Embryonic facial prominence (tissue), 1 donor: ENCODE measurements around the gene POLE2.
"Not testable (repeated sequence)": the region's sequence is repeated elsewhere in the genome, so short reads cannot be mapped to it uniquely, and the experiment has no call there.

ENCODE experiments used
- DNase-seq: peaks from one replicate; pipeline ENCODE4 v3.0.0-alpha.2; 2016; ENCODE audit errors: extremely low spot score

The POLE2 gene, protein sequence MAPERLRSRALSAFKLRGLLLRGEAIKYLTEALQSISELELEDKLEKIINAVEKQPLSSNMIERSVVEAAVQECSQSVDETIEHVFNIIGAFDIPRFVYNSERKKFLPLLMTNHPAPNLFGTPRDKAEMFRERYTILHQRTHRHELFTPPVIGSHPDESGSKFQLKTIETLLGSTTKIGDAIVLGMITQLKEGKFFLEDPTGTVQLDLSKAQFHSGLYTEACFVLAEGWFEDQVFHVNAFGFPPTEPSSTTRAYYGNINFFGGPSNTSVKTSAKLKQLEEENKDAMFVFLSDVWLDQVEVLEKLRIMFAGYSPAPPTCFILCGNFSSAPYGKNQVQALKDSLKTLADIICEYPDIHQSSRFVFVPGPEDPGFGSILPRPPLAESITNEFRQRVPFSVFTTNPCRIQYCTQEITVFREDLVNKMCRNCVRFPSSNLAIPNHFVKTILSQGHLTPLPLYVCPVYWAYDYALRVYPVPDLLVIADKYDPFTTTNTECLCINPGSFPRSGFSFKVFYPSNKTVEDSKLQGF

DNA sequence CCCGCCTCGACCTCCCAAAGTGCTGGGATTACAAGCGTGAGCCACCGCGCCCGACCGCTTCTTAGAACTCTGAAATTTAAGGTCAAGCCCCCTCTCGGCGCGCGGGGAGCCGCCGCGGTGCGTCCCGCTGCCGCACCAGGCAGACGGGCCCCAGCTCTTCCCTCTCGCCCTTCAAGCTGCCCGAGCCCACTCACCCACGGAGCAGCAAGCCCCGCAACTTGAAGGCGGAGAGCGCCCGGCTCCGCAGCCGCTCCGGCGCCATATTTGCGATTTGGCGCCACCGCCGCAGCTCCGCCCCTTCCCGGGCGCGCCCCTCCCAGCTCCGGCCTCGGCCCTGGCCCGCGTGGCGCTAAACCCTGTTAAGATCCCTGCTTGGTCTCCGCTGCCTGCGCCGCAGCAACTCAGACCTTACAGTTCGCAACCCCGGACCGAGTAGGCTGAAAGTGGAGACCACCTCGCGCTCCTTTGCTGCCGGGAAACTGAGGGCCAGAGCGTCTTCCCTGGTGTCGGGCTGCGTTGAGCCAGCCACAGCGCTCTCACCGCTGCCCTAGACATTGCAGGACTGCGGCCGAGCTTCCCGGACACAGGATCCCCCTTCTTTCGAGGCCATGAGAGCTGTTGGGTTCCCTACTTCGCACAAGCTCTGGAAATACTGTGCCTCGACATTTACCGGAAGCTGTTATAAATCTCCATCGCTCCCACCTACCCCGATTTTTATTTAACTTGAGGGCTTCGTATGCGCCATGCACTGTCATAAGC lies at the start of gene POLE2:
POLE2 (minus strand) TSS at position 273 of the 759 bp plus-strand sequence; CDS start at position 262, 11 bp downstream.
- peak; percentile 32 for DNase-seq

DNA sequence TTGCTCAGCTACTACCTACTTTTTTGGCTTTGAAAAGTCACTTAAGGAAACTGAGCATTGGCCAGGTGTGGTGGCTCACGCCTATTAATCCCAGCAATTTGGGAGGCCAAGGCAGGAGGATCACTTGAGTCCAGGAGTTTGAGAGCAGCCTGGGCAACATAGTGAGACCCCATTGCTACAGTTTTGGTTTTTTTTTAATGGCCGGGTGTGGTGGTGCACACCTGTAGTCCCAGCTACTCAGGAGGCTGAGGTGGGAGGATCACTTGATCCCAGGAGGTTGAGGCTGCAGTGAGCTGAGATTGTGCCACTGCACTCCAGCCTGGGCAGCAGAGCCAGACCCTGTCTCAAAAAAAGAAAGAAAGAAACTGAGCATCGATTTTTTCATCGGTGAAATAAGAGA lies 47.7 kb upstream of the POLE2 start:
- DNase-seq: not testable (repeated sequence)

DNA sequence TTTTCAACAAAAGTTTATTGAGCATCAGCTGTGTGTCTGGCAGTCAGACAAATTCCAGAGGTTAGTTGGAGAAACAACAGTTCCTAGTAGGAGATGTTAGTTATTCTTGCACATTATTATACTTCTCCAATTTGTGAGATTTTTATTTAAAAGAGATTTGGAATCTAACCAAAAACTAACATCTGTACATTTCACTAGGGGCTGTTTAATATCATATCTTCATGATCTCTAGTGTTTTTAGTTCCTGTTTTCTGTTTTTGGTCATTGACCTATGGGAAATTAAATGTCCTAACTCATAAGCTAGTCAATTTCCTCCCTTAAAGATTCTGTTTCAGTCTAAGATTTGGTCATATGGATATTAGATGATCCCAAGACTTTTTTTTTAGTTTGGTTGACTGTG lies 45.8 kb upstream of the POLE2 start:
- DNase-seq: no peak

DNA sequence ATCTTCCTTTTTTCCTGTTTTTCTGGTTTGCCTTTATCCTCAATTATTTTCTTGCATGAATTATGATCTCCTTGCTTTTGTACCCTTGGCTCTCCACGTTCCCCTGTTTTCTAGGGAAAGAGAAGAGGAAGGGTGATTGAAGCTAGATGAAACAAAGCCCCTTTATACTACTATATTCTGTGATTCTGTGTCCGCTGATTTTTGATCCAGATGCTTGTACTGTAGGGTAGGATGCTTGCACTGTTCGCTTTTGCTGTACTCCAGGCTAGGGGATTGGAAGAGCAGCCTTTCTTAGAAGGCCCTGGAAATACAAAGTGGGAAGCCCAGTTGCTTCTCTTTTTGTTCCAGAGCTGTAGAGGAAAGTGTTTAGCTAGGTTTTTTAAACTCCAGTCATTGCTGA lies 44.9 kb upstream of the POLE2 start:
- DNase-seq: no peak

DNA sequence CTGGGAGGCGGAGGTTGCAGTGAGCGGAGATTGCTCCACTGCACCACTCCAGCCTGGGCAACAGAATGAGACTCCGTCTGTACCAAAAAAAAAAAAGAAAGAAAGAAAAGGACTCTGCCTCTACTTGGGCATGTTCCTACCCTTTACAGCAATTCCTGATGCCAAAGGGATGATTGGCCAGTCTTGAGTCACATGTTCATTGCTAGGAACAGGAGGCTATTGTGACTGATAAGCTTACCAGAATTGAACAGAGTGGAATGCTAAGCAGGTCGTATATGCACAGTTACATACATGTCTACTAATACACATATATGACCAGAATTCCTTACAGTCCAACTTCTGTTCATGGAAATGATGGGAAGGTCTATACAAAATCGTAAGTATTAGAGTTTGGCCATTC lies 39.2 kb upstream of the POLE2 start:
- DNase-seq: no peak

DNA sequence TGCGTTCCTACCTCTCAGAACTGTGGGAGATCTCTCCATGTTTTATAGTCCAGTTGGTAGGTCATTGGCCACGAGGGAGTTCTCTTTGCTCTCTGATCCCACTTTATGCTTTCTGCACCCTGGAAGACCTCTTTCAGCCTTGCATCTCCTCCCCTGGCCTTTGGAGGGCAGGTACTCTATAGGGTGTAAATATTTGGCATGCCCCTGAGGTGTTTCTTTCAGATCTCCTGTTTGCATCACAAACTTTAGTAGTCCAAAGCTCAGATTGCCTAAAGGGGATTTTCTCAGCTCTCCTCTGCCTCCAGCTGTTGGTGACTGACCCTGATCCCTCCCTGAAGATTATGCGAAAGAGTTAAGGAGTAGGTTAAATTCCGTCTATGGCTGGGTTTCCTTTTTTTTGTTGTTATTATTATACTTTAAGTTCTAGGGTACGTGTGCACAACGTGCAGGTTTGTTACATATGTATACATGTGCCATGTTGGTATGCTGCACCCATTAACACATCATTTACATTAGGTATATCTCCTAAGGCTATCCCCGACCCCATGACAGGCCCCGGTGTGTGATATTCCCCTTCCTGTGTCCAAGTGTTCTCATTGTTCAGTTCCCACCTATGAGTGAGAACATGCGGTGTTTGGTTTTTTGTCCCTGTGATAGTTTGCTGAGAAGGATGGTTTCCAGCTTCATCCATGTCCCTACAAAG lies 33.9 kb upstream of the POLE2 start:
- not testable (repeated sequence) for DNase-seq

DNA sequence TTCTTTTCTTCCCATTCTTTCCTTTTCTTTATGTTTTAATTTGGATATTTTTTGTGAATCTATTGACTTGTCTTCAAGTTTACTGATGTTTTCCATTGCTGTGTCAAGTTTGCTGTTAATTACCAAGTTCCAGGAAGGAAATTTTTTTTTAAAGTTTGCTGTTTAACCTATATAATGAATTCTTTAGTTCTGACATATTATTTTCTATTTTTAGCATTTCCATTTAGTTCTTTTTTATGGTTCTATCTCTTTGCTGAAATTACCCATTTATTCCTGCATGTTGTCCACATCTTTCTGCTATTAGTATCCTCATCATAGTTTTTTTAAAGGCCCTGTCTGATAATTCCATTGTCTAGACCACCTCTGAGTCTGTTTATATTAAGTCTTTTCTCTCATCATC lies 32.7 kb upstream of the POLE2 start:
- DNase-seq: no peak

DNA sequence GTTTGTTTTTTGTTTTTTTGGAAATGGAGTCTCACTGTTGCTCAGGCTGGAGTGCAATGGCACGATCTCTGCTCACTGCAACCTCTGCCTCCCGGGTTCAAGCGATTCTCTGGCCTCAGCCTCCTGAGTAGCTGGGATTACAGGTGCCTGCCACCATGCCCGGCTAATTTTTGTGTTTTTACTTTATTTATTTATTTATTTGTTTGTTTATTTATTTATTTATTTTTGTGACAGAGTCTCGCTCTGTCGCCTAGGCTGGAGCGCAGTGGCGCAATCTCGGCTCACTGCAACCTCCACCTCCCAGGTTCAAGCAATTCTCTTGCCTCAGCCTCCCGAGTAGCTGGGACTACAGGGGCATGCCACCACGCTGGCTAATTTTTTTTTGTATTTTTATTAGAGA lies 23.0 kb upstream of the POLE2 start:
- not testable (repeated sequence) for DNase-seq

DNA sequence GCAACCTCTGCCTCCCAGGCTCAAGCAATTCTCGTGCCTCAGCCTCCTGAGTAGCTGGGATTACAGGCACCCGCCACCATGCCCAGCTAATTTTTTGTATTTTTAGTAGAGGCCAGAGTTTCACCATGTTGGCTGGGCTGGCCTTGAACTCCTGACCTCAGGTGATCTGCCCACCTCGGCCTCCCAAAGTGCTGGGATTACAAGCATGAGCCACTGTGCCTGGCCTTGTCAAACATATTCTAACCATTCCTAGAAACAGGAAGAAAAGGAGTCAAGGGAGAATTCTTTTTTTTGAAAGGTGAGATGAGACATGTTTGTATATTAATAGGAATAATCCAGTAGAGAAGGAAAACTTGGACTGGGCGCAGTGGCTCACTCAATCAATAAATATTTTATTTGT lies 16.5 kb upstream of the POLE2 start:
- not testable (repeated sequence) for DNase-seq

DNA sequence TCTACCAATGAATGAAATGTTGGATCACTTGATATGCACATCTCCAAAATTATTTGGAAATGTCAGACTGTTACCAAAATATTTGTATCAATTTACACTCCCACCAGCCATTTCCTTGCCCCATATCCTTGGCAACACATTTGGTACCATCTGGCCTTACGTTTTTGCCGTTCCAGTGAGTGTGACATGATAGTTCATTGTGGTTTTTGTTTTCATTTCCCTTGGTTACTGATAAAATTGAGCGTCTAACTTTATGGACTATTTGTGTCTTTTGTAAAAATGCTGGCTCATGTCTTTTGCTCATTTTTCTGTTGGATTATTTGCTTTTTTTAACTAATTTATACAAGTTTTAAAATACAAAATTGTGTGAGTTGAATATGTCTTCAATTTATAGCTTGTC lies 16.0 kb upstream of the POLE2 start:
- no peak for DNase-seq

DNA sequence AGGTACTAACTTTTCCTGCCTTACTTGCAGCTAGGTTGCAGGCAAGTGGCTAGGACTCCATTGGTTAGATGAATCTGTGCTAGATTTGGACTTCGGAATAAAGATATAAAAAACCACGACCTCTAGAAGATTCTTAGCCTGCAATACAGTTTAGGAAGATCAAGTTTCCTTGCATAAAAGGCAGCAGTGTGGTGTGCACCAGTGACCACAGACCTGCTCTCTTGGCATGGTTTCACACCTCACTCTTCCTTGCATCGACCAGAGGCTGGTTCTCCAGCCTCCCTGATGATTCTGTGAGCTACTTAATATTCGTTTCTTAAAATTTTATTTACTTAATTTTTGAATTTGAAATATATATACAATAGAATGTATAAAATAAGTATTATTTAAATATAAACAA lies 14.7 kb upstream of the POLE2 start:
- DNase-seq: no peak

DNA sequence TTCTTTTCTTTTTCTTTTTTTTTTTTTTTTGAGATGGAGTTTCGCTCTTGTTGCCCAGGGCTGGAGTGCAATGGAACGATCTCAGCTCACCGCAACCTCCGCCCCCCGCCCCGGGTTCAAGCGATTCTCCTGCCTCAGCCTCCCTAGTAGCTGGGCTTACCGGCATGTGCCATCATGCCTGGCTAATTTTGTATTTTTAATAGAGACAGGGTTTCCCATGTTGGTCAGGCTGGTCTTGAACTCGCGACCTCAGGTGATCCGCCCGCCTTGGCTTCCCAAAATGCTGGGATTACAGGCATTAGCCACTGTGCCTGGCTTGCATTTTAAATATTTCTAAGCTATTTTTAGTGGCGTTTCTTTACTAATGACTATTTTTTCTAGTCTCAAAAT lies 5.7 kb upstream of the POLE2 start:
- DNase-seq: not testable (repeated sequence)

DNA sequence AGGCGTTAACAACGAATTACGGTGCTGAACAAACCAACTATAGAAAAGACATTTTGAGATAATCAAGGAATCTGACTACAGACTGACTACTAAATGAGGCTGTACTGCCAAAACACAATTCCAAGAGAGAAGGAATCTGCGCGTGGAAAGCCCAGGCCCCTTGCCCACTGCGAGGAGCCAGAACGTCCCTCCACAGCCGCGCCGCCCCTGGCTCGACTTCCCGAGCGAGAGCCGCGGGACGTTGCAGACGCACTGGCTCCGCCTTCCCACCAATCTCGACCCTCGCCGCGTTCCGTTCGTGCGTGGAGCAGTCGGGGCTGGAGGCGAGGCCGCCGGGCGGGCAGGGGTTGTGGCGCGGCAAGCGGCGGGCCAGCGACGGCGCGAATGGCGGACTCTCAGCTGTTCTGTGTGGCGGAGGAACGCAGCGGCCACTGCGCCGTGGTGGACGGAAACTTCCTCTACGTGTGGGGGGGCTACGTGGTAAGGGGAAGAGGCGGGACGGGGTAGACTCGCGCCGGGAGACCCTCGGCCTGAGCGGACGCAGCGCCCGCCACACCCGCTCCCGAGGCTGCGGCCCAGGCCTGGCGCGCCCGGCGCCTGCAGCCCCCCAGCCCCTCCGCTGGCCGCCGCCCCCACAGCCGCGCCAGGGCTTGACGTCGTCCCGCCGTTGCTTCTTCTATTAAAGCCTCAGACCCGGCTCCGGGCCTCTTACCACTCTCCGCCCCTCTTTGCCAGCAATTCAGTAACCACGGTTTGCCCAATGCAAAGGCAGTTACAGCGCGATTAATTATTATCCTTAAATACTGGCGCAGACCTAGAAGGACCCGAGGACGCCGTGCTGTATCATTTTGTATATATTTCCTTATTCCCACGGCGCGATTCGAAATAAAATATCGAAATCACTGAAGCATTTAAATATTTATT lies 5.1 kb upstream of the POLE2 start, which contains the start of gene KLHDC1:
KLHDC1 (plus strand) TSS at position 310 of the 924 bp plus-strand sequence; CDS start at position 385, 75 bp downstream.
- peak; percentile 72 for DNase-seq

DNA sequence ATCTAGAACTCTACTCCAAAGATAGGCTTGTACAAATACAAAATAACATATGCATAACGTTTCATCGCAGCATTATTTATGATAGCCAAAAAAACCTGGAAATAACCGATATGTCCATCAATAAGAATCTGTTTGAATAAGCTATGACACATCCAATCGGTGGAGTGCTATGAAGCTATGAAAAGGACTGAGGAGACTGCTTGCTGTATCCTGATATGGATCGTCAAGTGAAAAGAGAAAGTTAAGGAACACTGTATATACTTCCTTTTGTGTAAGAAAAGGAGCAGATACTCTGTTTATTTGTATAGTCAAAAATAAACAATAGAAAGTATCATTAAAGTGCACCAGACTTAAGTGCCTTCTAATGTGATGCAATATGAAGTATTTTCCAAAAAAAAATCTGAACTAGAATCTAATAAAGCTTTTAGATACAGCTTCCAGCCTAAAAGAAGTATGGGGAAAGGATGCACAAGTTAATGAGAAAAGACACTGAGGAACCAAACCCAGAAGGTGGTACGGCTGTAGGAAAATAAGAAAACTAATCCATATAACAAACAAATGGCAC lies 4.3 kb upstream of the POLE2 start:
- DNase-seq: peak; percentile 27

DNA sequence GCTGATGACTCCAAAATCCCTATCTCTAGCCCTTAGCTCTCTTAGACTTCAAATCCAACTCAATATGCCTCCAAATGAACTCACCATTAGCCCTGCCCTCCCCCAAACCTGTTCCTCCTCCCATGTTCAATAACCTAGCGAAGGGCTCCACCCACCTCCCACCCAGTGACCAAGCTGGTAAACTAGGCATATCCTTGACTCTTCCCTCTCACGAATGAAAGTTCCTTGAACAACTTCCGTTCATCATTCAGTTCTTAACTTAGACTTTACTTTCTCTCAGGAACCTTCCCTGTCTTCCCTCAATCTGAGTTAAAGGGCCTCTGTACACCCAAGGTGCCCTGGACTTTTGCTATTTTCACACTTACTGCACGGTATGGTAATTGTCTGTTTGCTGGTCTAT lies 3.0 kb upstream of the POLE2 start:
- no peak for DNase-seq

DNA sequence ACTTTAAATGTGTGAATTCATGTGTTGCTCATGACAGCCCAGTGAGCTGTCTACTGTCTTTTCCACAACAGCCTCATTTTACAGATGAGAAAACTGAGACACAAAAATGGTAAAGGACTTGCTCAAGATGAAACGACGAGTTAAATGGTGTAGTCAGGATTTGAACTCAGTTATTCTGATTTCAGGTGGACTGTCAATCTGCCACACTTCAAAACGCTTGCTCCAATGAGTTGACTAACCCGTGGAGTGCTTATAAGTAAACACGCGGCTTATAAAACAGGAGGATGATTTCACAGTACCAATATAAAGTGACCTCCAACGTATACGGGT lies 652 bp upstream of the POLE2 start:
- no peak for DNase-seq

DNA sequence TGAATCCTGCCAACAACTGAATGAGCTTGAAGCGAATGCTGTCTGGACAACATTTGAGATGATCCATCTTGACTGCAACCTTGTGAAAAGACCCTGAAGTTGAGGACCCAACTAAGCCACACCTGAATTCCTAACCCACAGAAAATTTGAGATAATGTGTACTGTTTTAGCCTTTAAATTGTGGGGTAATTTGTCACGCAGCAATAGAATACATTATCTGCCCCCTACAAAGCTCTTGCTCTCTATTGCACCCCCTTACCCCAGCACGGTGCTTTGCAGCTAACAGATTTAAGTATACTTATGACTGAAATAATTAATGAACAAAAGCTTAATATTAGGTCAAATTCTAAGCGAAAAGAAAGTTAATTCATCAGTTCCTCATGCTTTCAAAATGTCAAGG lies 1.6 kb downstream of the POLE2 start:
- no peak for DNase-seq

DNA sequence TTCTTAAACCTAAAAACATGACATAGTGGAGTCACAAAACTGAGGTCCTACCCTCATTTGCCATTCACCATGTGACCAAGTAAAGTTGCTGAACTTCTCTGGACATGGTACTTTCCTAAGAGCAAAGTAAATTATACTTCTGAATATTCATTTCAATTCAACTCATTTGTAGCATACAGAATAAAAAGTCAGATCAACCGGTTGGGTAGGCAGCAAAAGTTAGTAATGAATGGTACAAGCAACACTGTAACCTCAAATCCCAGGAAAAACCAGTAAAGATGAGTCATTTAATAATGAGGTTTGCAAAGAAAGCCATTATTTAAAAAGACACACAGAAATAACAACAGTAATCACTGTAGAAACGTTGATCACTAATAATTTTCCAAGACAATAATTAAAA lies 8.7 kb downstream of the POLE2 start:
- DNase-seq: no peak

DNA sequence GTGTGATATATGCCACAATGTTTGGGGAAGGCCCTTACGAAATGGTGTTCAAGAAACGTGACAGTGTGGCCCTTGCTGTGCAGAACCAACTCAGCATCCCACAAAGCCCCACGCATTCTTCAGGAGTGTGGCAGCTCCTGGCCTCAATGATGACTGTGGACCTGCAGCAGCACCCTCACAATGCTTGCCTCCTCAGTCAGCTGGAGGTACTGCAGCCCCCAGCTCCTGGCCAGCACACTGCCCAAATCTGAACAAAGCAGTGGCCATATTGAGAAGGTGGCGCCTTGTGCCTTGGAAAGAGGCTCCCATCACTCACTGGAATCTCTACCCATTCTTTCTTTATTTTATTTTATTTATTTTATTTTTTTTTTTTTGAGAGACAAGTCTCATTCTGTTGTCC lies 10.4 kb downstream of the POLE2 start:
- DNase-seq: no peak

DNA sequence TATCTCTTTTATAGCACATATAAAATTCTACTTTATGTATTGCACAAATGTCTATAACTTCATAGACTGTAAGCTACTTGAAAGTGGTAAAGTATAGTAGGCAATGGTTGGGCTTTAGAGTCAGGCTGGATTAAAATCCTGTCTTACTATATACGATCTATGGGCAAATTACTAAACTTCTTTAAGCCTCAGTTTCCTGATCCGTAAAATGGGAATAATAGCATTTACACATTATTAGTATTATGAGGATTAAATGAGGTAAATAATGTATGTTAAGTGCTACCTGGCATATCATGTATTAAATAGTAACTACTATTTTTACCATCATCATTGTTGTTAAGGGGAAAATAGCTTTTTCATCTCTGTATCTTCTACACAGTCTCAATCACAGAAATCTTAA lies 14.4 kb downstream of the POLE2 start:
- DNase-seq: no peak

DNA sequence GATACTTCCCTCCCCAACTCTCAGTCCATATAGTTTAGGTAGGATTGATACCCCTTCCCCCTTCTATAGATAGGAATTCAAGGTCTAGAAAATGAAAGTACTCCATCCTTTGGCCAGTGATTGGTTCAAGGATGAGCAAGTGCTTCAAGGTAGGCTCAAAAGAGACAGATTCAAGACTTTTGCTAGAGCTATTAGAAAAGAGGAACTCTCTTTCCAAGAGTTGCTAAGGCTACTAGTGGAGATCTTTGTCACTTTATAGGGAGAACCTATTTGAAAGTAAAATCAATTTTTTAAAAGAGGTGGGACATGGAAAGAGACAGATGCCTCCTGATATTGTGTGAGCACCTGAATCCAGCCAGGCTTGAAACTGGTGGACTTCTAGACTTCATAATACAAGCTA lies 17.5 kb downstream of the POLE2 start:
- no peak for DNase-seq
